Omental fat pad (tissue), 4 donors: ENCODE measurements around the gene DYNLT4. TPM values are rescaled to one million over a fixed set of nuclear protein-coding genes. Genes with fewer than 3 reads are reported as not detected.
"Not testable (repeated sequence)": the region's sequence is repeated elsewhere in the genome, so short reads cannot be mapped to it uniquely, and the experiment has no call there.

Experiments used
- ATAC-seq: fragments of 150-250 bp; one replicate; pipeline ENCODE4 v1.9.1; 2016; ENCODE audit warnings: mild to moderate bottlenecking, moderate library complexity; ENCODE audit not compliant: low FRiP score
- DNase-seq: peaks from one replicate; pipeline ENCODE4 v3.0.0-alpha.2; 2019; ENCODE audit warnings: low spot score
- CTCF ChIP-seq, 3 donors: fragments of 450-650 bp; IDR thresholded peaks; one replicate each; pipeline ENCODE4 v1.5.1; 2016 to 2017; ENCODE audit warnings: antibody characterized with exemption in 3 of 3, mild to moderate bottlenecking in 3 of 3, moderate library complexity in 2 of 3
- total RNA-seq, 4 donors: library from RNA; depleted of rRNA; stranded (reverse); fragments of >200 nt; gene quantifications; one replicate each; pipeline ENCODE4 v1.1.0, GENCODE V29; 2016

Gene DYNLT4
- total RNA-seq, 4 donors from 2014 or later = 0.65 to 6.3 TPM; not detected in 2

- no peak for DNase-seq
- no peak for ATAC-seq
- no peak for TF ChIP-seq CTCF (IDR thresholded peaks at IDR 0.05)
These were observed 41.5 kb upstream of the DYNLT4 start for GRCh38 chr1:44848456-44849181.

DNA sequence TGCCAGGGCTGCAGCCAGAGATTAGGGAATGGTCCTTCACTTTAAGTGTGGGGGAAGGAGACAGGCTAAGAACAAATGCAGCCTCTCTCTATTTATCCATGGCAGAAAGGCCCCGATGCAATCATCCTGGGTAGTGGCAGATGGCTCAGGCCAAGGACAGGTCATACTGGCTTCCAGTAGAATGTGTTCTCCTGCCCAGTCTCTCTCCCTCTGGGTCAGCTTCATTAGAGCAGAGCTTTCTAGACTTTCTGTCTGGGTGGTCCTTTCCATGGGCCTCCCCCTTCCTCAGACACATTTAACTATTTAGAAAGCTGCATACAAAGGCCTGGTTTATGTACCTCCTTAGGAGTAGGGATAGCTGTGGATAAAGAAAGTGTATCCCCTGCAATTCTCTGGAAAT lies 40.7 kb upstream of the DYNLT4 start:
- TF ChIP-seq CTCF (IDR thresholded peaks at IDR 0.05) = no peak
- ATAC-seq (no peak), DNase-seq (no peak)

- no peak for TF ChIP-seq CTCF (IDR thresholded peaks at IDR 0.05)
- no peak for ATAC-seq
- DNase-seq = no peak
These were observed 39.8 kb upstream of the DYNLT4 start for GRCh38 chr1:44846985-44847384.

DNA sequence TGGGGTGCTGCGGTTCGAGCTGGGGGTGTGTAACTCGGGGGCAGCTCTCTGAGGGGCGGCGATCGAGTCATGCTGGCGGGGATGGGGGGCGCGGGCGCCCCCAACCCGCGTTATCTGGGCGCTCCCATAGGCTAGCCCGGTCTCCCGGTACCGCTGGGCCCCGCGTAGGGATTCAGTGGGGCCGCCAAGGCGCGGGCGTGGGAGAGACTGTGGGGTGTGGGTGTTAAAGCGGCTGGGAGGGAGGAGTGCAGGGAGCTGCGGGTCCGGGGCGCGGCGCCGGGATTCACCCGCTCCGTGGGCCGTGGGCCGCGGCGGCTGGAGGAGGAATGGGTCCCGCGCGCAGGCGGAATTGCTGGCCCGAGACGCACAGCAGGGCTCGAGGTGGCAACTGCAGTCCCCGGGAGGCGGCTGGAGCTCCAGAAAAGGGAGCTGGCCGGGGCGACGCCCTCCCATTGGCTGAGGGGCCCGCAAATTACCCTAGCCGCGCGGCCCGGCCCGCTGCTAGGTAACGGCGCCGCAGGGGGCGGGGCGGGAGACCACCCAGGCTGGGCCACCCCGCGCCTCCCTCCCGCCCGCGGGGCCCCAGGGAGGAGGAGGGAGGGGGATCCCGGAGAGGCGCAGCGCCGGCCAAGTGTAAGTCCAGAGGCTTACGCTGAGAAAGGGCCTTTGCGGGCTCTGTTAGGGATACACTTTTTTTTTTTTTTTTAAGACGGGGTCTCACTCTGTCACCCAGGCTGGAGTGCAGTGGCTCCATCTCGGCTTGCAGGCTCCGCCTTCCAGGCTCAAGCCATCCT lies 35.9 kb upstream of the DYNLT4 start, which contains the start of gene PTCH2:
Gene PTCH2 (minus strand): TSS at position 392 of the 794 bp plus-strand sequence. CDS start 321 bp downstream, at position 71.
- no peak for TF ChIP-seq CTCF (IDR thresholded peaks at IDR 0.05)
- peak; percentile 71 for ATAC-seq
- no peak for DNase-seq

DNA sequence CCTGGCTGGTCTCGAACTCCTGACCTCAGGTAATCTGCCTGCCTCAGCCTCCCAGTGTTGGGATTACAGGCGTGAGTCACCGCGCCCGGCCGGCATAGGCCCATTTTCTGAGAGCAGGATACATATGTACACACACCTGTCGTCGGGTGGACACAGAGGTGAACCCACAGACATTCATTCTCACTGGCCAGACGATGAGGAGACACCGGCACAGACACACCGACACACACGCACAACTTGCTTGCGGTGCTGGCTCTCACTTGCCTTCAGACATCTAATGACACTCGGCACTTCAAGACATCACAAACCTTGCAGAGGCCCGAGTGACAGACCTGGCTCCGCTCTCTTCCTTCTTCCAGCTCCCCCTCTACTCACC lies 35.3 kb upstream of the DYNLT4 start:
- DNase-seq (no peak), ATAC-seq (no peak)
- TF ChIP-seq CTCF (IDR thresholded peaks at IDR 0.05) = no peak

GRCh38 chr1:44839576-44839975 lies 32.4 kb upstream of the DYNLT4 start:
- no peak for TF ChIP-seq CTCF (IDR thresholded peaks at IDR 0.05)
- ATAC-seq (no peak), DNase-seq (no peak)

- not testable (repeated sequence) for DNase-seq, ATAC-seq
These were observed 31.1 kb upstream of the DYNLT4 start for GRCh38 chr1:44838294-44838693.
